C4-2B (cell line): Measurements from ENCODE around the gene RDH14.

Experiments used
- H3K27ac ChIP-seq: fragments of 450-650 bp; 2 replicates; pipeline ENCODE4 v1.5.1; 2017
- CTCF ChIP-seq: fragments of 450-650 bp; conservative IDR thresholded peaks from 2 replicates; pipeline ENCODE4 v1.5.1; 2017; ENCODE audit warnings: mild to moderate bottlenecking
- ZFX ChIP-seq: fragments of 450-650 bp; IDR thresholded peaks from 2 replicates; pipeline ENCODE4 v1.6.1; 2017

RDH14 gene

DNA sequence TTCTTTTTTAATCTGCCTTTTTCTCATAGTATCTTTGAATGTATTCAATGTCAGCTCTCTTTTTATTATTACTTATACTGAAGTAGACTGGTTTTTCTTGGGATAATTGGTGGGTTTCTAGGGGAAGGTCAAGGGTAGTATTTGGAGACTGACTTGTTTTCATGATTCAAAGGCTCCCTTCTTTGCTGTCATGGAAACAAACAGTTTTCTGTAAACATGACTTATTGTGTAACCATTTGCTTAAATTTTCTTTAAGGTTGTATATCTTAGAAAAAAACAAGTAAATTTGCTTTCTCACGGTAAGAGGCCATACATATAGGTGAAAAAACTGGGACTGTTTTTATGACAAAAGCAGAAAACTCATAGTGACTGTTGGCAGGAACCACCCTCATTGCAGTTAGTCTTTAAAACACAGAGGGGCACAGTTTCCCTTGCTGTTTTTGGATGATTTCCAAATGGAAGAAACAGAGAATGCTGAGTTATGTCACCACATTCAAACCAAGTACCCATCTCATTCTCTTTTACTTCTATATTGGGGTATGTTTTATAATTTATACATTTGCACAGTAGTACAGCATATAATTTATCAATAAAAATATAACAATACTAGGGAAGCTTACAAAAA, 5.8 kb upstream of the RDH14 start:
- no peak for TF ChIP-seq CTCF
- TF ChIP-seq ZFX: no peak
- no peak overlapping the region for H3K27ac ChIP-seq

DNA sequence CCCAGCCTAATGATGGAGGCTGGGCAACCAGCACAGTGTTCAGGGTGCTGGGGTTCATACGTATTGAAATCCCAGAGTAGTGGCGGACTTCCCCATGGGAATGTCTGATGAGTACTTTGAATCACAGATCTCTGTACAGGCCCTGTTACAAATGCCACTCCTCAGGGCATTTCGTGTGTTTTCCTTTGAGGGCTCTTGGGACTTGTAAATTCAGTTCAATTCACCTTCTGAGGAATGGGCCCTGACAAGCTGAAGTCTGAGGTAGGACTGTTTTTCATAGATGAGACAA, 288 bp upstream of the RDH14 start:
- TF ChIP-seq CTCF (no peak), ZFX (no peak)
- H3K27ac ChIP-seq: peak overlapping the region; percentile 95

- TF ChIP-seq ZFX: no peak
- TF ChIP-seq CTCF: no peak
- H3K27ac ChIP-seq: peak overlapping the region; percentile 95
Observed at GRCh38 chr2:18559531-18560030, 872 bp downstream of the RDH14 start.

- H3K27ac ChIP-seq: no peak overlapping the region
Observed at GRCh38 chr2:18558458-18558857, 2.0 kb downstream of the RDH14 start.

DNA sequence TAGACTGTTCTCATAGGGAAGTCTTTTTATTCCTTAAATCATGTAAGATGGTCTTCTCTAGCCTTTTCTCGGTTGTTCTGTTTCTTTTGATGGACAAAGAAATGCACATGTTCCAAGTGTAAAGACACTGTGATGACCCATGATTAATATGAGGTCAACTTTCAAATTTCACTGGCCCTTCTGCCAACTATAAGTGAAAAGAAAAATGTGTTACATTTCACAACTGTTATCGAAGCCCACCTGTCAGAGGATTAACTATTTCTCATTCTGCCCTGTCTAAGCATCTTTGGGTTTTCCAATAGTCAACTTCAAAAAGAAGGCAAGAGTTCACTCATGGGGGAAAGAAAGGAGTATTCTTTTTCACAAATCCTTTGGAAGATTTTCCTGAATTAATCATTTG, 3.3 kb downstream of the RDH14 start:
- H3K27ac ChIP-seq: no peak overlapping the region
- TF ChIP-seq ZFX (no peak), CTCF (no peak)

More at GRCh38 chr2:18558458-18558857, 2.0 kb downstream of the RDH14 start:
- TF ChIP-seq CTCF (no peak), ZFX (no peak)

DNA sequence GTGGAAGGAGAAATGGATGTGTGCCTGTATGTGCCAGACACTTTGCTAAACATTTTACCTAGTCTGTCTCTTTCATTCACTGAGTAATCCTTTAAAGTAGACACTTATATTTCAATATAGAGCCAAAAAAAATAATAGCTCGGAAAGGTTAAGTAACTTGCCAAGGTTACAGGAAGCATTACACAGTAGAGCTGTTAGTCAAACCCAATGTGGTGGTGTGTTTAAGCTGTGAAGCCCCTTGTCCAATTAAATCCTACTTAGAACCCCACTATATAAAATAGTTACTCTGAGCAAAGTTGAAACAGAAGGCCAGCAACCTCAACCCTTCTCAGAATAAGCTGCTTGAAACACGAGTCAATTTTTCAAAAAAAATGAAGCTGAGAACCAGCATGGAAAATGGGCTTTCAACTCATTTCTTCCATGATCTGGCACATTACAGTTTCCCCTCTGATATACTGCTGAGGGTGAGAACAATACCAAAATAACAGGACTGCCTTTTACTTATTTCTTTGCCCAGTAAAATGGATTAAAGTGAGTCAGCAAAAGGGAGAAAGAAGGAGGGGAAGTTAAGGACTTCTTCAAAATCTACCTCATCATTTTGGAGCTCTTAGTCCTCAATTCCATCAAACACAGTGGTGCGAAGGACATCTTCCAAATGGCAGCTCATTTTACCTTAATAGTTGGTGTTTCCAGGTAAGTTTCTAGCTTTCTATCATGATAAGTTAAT, 7.9 kb downstream of the RDH14 start:
- no peak for TF ChIP-seq CTCF
- TF ChIP-seq ZFX: no peak
- H3K27ac ChIP-seq: no peak overlapping the region

GRCh38 chr2:18551623-18552022, 8.8 kb downstream of the RDH14 start:
- TF ChIP-seq ZFX (no peak), CTCF (no peak)

More at GRCh38 chr2:18551623-18552022, 8.8 kb downstream of the RDH14 start:
- H3K27ac ChIP-seq: no peak overlapping the region
